ENCODE measurements around the gene ABCB6. TPM values are rescaled to one million over a fixed set of nuclear protein-coding genes. Genes with fewer than 3 reads are reported as not detected.

ABCB6 gene
- total RNA-seq, 3 donors from 2014 or later = 6.7 to 21.3 (median 10.4) TPM

DNA sequence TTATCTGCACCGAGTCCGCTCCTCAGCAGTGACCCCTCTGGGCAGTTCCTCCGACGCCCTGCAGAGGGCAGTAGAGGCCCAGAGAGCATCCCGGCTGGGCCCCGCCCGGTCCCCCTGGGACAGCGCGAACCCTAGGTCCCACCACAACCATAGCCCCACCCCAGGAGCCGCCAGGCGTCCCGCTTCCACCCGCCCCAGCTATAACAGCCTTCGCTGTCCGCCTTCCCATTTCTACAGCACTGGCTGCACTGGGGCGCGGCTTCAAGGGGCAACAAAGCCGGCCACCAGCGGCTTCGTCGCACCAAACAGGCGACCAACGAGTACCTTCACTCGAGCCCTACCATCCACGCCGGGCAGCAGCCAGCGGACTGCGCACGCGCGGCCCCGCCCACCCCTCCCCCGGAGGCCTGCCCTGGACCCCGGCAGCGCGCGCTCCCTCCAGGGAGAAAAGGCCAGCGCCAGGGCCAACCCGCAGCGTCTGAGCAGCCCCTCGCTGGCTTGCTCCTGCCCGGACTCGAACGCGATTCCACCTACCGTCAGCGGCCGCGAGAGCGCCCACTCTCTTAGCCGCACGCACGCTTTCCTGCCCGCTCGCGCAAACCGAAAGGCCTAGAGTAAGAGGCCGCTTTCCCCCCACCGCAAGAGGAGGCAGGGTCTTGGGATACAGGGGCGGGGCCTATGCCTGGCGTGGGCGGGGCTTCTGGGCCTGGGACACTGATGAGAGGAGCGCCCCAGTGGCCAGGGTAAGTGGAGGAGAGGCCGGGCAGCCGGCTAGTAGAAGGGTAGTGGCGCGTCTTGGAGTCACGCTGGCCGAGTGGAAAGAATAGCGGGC is 58.4 kb downstream of the ABCB6 start, which contains the start of gene NHEJ1:
TSS of gene NHEJ1 (minus strand) at position 630 of the 832 bp plus-strand sequence. CDS start 2,453 bp downstream, outside the sequence.
- DNase-seq (peak; percentile 98 to 100 (median 99)), ATAC-seq (peak; percentile 96)
- peak within 1 kb of the TSS; percentile 31 for H3K4me3 ChIP-seq
- TF ChIP-seq, protein P1, sequence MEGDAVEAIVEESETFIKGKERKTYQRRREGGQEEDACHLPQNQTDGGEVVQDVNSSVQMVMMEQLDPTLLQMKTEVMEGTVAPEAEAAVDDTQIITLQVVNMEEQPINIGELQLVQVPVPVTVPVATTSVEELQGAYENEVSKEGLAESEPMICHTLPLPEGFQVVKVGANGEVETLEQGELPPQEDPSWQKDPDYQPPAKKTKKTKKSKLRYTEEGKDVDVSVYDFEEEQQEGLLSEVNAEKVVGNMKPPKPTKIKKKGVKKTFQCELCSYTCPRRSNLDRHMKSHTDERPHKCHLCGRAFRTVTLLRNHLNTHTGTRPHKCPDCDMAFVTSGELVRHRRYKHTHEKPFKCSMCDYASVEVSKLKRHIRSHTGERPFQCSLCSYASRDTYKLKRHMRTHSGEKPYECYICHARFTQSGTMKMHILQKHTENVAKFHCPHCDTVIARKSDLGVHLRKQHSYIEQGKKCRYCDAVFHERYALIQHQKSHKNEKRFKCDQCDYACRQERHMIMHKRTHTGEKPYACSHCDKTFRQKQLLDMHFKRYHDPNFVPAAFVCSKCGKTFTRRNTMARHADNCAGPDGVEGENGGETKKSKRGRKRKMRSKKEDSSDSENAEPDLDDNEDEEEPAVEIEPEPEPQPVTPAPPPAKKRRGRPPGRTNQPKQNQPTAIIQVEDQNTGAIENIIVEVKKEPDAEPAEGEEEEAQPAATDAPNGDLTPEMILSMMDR (IDR thresholded peaks at IDR 0.05) = peak; percentile 98
- peaks cover 5% of the 10 kb centered on the region for H3K4me1 ChIP-seq (ENCODE audit: low read depth)
- H3K36me3 ChIP-seq (ENCODE audit: low read depth) = no peaks in the 10 kb centered on the region
- intact Hi-C loops (cut with DNase I, micrococcal nuclease) = loop anchor here (5.0 to 10.0 kb wide), 3 partner anchors 54 to 144 kb away; partner anchors contain the start of genes ABCB6 (in 1 of the 2) and PTPRN (in 1 of the 2)
- H3K9me3 ChIP-seq = no peaks in the 10 kb centered on the region

Other genes starting within 250 kb of the ABCB6 start
- gene FEV, start 233.8 kb downstream of the ABCB6 start, total RNA-seq = 1 to 10 TPM in 2 of 3 donors, under 1 TPM in 1; 0.63 to 2.7 (median 1.8) TPM
- 1 to 10 TPM; 1.2 to 6.1 (median 5.0) TPM for gene CRYBA2, start 225.5 kb downstream of the ABCB6 start, total RNA-seq
- under 1 TPM; 0.09 to 0.46 (median 0.27) TPM for gene CFAP65, start 177.4 kb downstream of the ABCB6 start, total RNA-seq
- 10 to 100 TPM; 31.0 to 91.2 (median 57.6) TPM for gene IHH, start 158.0 kb downstream of the ABCB6 start, total RNA-seq
- gene NHEJ1, start 58.1 kb downstream of the ABCB6 start, total RNA-seq = 10 to 100 TPM; 31.9 to 63.6 (median 41.7) TPM
- 10 to 100 TPM in 1 of 3 donors, 1 to 10 TPM in 2; 5.8 to 13.6 (median 7.6) TPM for gene SLC23A3, start 48.9 kb downstream of the ABCB6 start, total RNA-seq
- gene CNPPD1, start 42.0 kb downstream of the ABCB6 start, total RNA-seq = 100 to 1,000 TPM in 2 of 3 donors, 10 to 100 TPM in 1; 90.4 to 138 (median 110) TPM
- 100 to 1,000 TPM; 110 to 159 (median 110) TPM for gene RETREG2, start 40.7 kb downstream of the ABCB6 start, total RNA-seq
- gene ZFAND2B, start 12.2 kb downstream of the ABCB6 start, total RNA-seq = 10 to 100 TPM; 59.6 to 88.5 (median 66.0) TPM
- 10 to 100 TPM; 51.9 to 74.3 (median 63.4) TPM for gene ATG9A, start 10.7 kb upstream of the ABCB6 start, total RNA-seq
- 10 to 100 TPM; 38.6 to 65.2 (median 47.1) TPM for gene ANKZF1, start 10.8 kb upstream of the ABCB6 start, total RNA-seq
- 10 to 100 TPM in 1 of 3 donors, 1 to 10 TPM in 2; 4.2 to 10.8 (median 5.8) TPM for gene GLB1L, start 26.5 kb upstream of the ABCB6 start, total RNA-seq
- 10 to 100 TPM; 29.7 to 37.3 (median 32.7) TPM for gene STK16, start 26.5 kb upstream of the ABCB6 start, total RNA-seq
- not detected for gene TUBA4B, start 34.3 kb upstream of the ABCB6 start, total RNA-seq
- gene TUBA4A, start 35.0 kb upstream of the ABCB6 start, total RNA-seq = 10 to 100 TPM; 69.7 to 75.3 (median 75.0) TPM
- 10 to 100 TPM; 61.0 to 71.0 (median 68.7) TPM for gene DNAJB2, start 60.4 kb upstream of the ABCB6 start, total RNA-seq
- gene PTPRN, start 90.4 kb upstream of the ABCB6 start, total RNA-seq = 10 to 100 TPM in 1 of 3 donors, 1 to 10 TPM in 1, under 1 TPM in 1; 0.72 to 13.0 (median 1.0) TPM
- not detected for gene RESP18, start 113.8 kb upstream of the ABCB6 start, total RNA-seq
- 100 to 1,000 TPM in 2 of 3 donors, 10 to 100 TPM in 1; 75.7 to 127 (median 125) TPM for gene DNPEP, start 169.0 kb upstream of the ABCB6 start, total RNA-seq
- 1,000 to 10,000 TPM in 1 of 3 donors, 100 to 1,000 TPM in 1, 10 to 100 TPM in 1; 65.4 to 4,715 (median 359) TPM for gene DES, start 199.4 kb upstream of the ABCB6 start, total RNA-seq
- 100 to 1,000 TPM in 1 of 3 donors, 10 to 100 TPM in 1, 1 to 10 TPM in 1; 7.9 to 242 (median 22.2) TPM for gene SPEG, start 215.9 kb upstream of the ABCB6 start, total RNA-seq

All from mucosa of descending colon (tissue), 3 donors.